GM15510 (cell line): ENCODE data around the gene ACTR5.

Source experiments
- POLR2A ChIP-seq: IDR thresholded peaks from 3 replicates; pipeline ENCODE4 v1.6.1; 2011; ENCODE audit warnings: borderline replicate concordance; ENCODE audit not compliant: insufficient read length; ENCODE audit errors: extremely low read depth

Gene ACTR5

GRCh38 chr20:38771621-38772020 is 23.4 kb downstream of the ACTR5 start:
- TF ChIP-seq POLR2A, result no peak

- TF ChIP-seq POLR2A, result no peak
These were observed 25.9 kb downstream of the ACTR5 start for GRCh38 chr20:38774167-38774566.

GRCh38 chr20:38776363-38776762 is 28.1 kb downstream of the ACTR5 start:
- TF ChIP-seq POLR2A, result no peak

- no peak for TF ChIP-seq POLR2A
These were observed 31.2 kb downstream of the ACTR5 start for GRCh38 chr20:38779247-38780097.

GRCh38 chr20:38782275-38782674 is 34.0 kb downstream of the ACTR5 start:
- TF ChIP-seq POLR2A, result no peak

- no peak for TF ChIP-seq POLR2A
These were observed 39.6 kb downstream of the ACTR5 start for GRCh38 chr20:38787870-38788269.

GRCh38 chr20:38789503-38790199 is 41.4 kb downstream of the ACTR5 start:
- TF ChIP-seq POLR2A, result no peak

- TF ChIP-seq POLR2A, result no peak
These were observed 42.2 kb downstream of the ACTR5 start for GRCh38 chr20:38790200-38791053.

GRCh38 chr20:38791291-38791690 is 43.0 kb downstream of the ACTR5 start:
- TF ChIP-seq POLR2A, result no peak

GRCh38 chr20:38791940-38792339 is 43.7 kb downstream of the ACTR5 start:
- TF ChIP-seq POLR2A, result no peak

GRCh38 chr20:38798266-38798665 is 50.0 kb downstream of the ACTR5 start:
- no peak for TF ChIP-seq POLR2A

- TF ChIP-seq POLR2A, result no peak
These were observed 50.9 kb downstream of the ACTR5 start for GRCh38 chr20:38799203-38799602.

- TF ChIP-seq POLR2A, result no peak
These were observed 52.6 kb downstream of the ACTR5 start for GRCh38 chr20:38800882-38801281.

GRCh38 chr20:38804221-38804620 is 56.0 kb downstream of the ACTR5 start:
- no peak for TF ChIP-seq POLR2A
